HepG2 (cell line): ENCODE data around the gene TTN.

Source experiments
- AGO2 ChIP-seq: fragments of 200-400 bp; formaldehyde crosslinking; optimal IDR thresholded peaks from 2 replicates; pipeline ENCODE3; 2017; ENCODE audit warnings: mild to moderate bottlenecking, low read depth, low read length, moderate library complexity
- ATF3 ChIP-seq: sonication (generic); formaldehyde crosslinking; IDR thresholded peaks from 2 replicates; pipeline ENCODE4 v1.4.0; 2020; ENCODE audit warnings: missing genetic modification reagents
- CBX5 ChIP-seq: sonication (generic); formaldehyde crosslinking; IDR thresholded peaks from 2 replicates; pipeline ENCODE4 v1.4.0; 2020; ENCODE audit warnings: missing genetic modification reagents, borderline replicate concordance
- JUNB ChIP-seq: sonication (generic); formaldehyde crosslinking; IDR thresholded peaks from 2 replicates; pipeline ENCODE4 v1.8.0; 2022; ENCODE audit warnings: missing genetic modification reagents, mild to moderate bottlenecking, borderline replicate concordance
- NR1H2 ChIP-seq: sonication (generic); formaldehyde crosslinking; IDR thresholded peaks from 2 replicates; pipeline ENCODE4 v1.8.1; 2022; ENCODE audit warnings: low read depth, missing genetic modification reagents, borderline replicate concordance
- RCOR2 ChIP-seq: IDR thresholded peaks from 2 replicates; pipeline ENCODE4 v1.6.1; 2016; ENCODE audit warnings: missing biosample characterization, missing genetic modification reagents
- ZBTB20 ChIP-seq: sonication (generic); formaldehyde crosslinking; IDR thresholded peaks from 2 replicates; pipeline ENCODE4 v1.8.1; 2023; ENCODE audit warnings: missing genetic modification reagents, low read depth, mild to moderate bottlenecking, borderline replicate concordance
- ZNF362 ChIP-seq: sonication (generic); formaldehyde crosslinking; IDR thresholded peaks from 2 replicates; pipeline ENCODE4 v1.4.0; 2020; ENCODE audit warnings: missing genetic modification reagents, mild to moderate bottlenecking, borderline replicate concordance
- ZNF589 ChIP-seq: sonication (generic); formaldehyde crosslinking; conservative IDR thresholded peaks from 2 replicates; pipeline ENCODE4 v1.8.0; 2022; ENCODE audit warnings: mild to moderate bottlenecking, moderate library complexity, missing genetic modification reagents

- TF ChIP-seq CBX5 (CRISPR knock-in tag) (no peak), ZNF362 (CRISPR knock-in tag) (no peak), ZNF589 (no peak), ATF3 (no peak), JUNB (CRISPR knock-in tag) (no peak), AGO2 (no peak), NR1H2 (CRISPR knock-in tag) (no peak), RCOR2 (CRISPR knock-in tag) (no peak), ZBTB20 (no peak)
These were observed 83.4 kb downstream of the TTN start for GRCh38 chr2:178723786-178724346.
